Epithelial cell of esophagus (primary cell): ENCODE data around the gene ZNF287.
A peak's percentile ranks its signal among the peaks of the same experiment; 100 is the strongest.

ENCODE experiments used
- DNase-seq: peaks from one replicate; pipeline ENCODE4 v3.0.0; 2010; ENCODE audit warnings: low read depth
- H3K4me3 ChIP-seq: 2 replicates; pipeline ENCODE4 v1.5.1; 2011; ENCODE audit warnings: mild to moderate bottlenecking, low read length, control low read depth
- CTCF ChIP-seq: IDR thresholded peaks from 2 replicates; pipeline ENCODE4 v1.5.1; 2011; ENCODE audit warnings: low read depth, mild to moderate bottlenecking, low read length, control low read depth, inconsistent platforms; ENCODE audit not compliant: insufficient read depth; ENCODE audit errors: missing control alignments

Gene ZNF287

DNA sequence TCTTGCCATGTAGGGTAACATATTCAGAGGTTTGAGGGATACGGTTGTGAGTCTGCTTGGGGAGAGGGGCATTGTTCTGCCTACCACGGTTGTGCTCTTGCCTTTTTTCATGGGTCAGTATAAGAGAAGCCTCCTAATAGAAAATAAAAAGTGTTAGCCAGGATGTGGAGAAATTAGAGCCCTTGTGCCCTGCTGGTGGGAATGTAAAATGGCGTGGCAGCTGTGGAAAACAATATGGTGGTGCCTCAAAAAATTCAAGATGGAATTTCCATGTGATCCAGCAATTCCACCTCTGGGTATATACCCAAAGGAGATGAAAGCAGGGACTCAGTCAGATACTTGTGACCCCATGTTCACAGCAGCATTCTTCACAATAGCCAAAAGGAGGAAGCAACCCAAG lies 62.8 kb downstream of the ZNF287 start:
- no peak overlapping the region for H3K4me3 ChIP-seq

DNA sequence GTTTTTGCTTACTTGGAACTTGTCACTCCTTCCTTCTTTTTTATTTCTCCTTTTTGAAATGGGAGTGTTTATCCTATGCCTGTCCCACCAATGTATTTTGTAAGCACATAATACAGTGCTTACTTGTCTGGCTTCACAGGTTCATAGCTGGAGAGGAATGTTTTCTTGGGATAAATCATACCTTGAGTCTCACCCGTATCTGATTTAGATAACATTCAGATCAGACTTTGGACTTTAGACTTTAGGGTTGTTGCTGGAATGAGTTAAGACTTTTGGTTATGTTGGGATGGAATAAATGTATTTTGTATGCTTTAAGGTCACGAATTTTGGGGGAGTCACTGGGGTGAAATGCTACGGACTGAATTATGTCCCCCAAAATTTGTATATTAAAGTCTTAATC lies 64.0 kb downstream of the ZNF287 start:
- DNase-seq = no peak
- no peak for TF ChIP-seq CTCF
- H3K4me3 ChIP-seq = no peak overlapping the region

More for the DNA sequence above, 62.8 kb downstream of the ZNF287 start:
- DNase-seq = no peak
- peak; percentile 33 for TF ChIP-seq CTCF
